ENCODE results near the gene JAML.

DNA sequence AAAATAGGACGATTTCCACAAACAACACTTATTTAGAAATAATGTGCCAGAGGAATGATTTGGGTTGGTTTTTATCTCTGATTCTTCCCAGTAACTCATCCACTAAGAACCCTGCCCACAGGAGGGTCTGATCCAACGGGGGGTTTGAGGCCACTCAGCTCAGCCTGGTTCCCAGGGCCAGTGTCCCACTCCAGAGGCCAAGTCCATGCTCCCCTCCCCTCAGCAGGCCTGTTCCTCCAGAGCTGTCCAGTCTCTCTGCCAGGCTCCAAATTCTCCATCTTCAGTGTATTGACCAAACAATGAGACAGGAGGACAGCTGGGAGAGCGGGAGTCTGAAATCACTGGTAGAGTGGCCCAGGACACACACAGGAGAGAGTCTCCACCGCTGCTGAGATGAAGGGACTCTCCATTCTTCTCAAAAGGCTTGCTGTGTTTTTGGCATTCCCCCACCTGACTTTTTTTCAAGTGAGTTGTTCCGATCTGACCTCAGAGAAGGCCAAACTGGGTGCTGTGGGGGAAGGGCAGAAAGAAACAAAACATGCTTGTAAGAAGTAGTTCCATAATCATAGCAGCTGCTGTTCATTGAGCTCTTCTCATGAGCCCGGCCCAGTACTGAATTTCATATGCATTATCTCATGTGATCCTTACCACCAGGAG is 30.8 kb downstream of the JAML start:
- TF ChIP-seq, protein P1, sequence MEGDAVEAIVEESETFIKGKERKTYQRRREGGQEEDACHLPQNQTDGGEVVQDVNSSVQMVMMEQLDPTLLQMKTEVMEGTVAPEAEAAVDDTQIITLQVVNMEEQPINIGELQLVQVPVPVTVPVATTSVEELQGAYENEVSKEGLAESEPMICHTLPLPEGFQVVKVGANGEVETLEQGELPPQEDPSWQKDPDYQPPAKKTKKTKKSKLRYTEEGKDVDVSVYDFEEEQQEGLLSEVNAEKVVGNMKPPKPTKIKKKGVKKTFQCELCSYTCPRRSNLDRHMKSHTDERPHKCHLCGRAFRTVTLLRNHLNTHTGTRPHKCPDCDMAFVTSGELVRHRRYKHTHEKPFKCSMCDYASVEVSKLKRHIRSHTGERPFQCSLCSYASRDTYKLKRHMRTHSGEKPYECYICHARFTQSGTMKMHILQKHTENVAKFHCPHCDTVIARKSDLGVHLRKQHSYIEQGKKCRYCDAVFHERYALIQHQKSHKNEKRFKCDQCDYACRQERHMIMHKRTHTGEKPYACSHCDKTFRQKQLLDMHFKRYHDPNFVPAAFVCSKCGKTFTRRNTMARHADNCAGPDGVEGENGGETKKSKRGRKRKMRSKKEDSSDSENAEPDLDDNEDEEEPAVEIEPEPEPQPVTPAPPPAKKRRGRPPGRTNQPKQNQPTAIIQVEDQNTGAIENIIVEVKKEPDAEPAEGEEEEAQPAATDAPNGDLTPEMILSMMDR (conservative IDR thresholded peaks at IDR 0.05 in 1 of 2, IDR thresholded peaks at IDR 0.05 in 1 of 2; ENCODE audit: extremely low read depth in 1 of 2, insufficient read depth in 1 of 2, low read depth in 1 of 2, low read length in 2 of 2): no peak
- no peak for TF ChIP-seq EZH2 (IDR thresholded peaks at IDR 0.05; ENCODE audit: borderline replicate concordance, low read length)

Data from mammary epithelial cell (primary cell).